ENCODE data around the gene FADS1.

Gene FADS1

DNA sequence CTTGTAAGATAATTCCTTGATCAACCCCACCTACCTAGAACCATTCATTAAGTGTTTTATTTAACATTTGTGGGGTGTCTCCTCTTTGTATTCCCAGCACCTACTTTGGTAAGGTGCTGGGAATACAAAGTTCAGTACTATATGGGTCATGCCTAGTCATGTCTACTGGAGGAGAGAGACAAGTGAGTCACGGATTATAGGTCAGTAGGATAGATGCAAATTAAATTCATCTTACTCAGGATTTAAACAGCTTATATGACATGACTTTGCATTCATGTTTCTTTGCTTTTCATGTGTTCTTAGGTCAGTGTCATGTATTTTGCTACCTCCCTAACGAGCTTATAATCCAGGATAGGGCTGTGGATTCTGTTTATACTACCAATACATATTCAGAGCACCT, 3.4 kb upstream of the FADS1 start:
- Histone ChIP-seq H3K4me1 (ENCODE audit: control insufficient read depth, insufficient read depth, low read length) (peaks cover 15% of the 10 kb centered on the region), H3K27ac (ENCODE audit: low read length) (no peak overlapping the region), H3K9me3 (ENCODE audit: control insufficient read depth in 2 of 2, low read length in 2 of 2) (no peaks in the 10 kb centered on the region), H3K27me3 (ENCODE audit: control insufficient read depth in 1 of 2, insufficient read depth in 2 of 2, low read length in 2 of 2) (no peaks in the 10 kb centered on the region), H3K36me3 (ENCODE audit: control insufficient read depth in 2 of 2, insufficient read depth in 2 of 2, low read length in 2 of 2) (no peaks in the 10 kb centered on the region), H3K9ac (ENCODE audit: low read length in 2 of 2) (no peak overlapping the region), H3K4me3 (ENCODE audit: low read length in 2 of 2) (no peak overlapping the region)

DNA sequence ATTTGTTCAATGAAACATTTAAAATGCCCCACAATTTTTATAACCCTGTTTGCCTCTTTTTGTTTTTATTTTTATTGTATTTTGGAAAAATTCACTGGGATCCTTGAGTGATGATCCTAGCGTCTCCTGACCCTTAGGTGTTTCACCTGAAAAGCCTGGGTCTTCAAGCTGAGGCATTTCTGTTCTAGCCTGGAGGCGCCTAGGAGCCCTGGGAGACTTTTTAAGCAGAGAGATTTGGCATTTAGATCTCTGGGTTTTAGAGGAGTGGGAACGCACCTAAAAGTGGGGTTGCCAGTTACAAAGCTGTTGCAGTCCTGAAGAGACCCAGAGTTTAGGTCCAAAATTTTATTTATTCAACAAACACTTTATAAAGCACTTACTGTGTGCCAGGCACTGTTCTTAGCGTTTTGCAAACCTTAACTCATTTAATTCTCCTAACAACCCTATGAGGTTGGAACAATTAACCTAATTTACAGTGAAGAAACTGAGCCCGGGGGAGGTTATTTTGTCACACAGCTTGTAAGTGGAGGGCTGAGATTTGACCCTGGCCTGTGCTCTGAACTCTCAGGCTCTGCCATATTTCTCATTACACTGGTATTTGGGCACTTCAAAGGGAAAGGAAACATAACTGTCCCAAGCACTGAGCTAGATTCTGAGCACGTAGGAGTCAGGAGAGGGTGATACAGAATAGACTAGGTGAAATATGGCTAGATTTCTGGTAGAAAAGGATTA, 834 bp upstream of the FADS1 start:
- H3K4me1 ChIP-seq (ENCODE audit: control insufficient read depth, insufficient read depth, low read length) = peaks cover 19% of the 10 kb centered on the region
- peaks cover 0 to under 1% of the 10 kb centered on the region in 2 donors for H3K36me3 ChIP-seq (ENCODE audit: control insufficient read depth in 2 of 2, insufficient read depth in 2 of 2, low read length in 2 of 2)
- H3K27me3 ChIP-seq (ENCODE audit: control insufficient read depth in 1 of 2, insufficient read depth in 2 of 2, low read length in 2 of 2) = no peaks in the 10 kb centered on the region
- peak overlapping the region; percentile 62 for H3K27ac ChIP-seq (ENCODE audit: low read length)
- peak overlapping the region; percentile 58 to 59 for H3K9ac ChIP-seq (ENCODE audit: low read length in 2 of 2)
- H3K9me3 ChIP-seq (ENCODE audit: control insufficient read depth in 2 of 2, low read length in 2 of 2) = no peaks in the 10 kb centered on the region
- peak overlapping the region; percentile 46 to 93 for H3K4me3 ChIP-seq (ENCODE audit: low read length in 2 of 2)

DNA sequence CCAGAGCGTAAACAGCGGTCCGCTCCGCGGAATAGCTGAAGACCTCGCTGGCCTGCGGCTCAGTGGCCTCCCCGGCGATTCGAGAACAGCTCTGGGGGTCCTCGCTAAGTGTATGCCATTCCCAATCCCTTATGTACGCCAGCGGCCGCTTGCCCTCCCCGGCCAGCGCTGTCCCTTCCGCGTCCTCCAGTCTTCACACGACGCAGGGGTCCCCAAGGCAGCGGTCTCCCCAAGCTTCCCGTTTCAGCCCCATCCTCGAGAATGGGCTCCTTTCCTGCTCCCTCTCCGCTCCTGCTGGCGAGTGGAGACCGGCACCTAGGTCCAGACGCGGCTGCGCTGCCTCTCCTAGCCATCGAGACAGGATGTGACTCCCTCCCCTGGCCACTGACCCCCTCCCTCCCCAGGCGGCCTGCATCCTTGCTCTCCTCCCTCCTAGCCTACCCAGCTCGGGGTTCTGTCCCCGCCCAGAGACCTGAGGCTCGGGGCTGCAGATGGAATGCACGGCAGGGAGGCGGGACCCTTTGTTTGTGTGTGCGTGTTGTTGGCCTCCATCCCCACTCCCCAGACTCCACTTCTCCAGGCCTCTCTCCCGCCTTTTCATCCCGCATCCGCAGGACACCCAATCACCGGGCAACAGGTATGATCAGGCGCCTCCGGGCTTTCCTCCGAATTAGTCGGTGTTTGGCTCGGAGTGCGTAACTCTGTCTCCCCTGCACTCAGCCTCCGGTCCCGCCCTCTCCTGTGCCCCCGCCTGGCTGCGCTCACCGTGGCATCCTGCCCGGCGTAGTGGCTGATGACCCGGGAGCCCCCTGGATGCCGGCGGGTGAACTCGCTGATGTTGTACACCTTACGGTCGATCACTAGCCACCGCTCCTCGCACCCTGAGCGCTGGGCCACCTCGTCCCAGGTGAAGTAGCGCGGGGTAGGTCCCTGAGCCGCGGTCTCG, 740 bp downstream of the FADS1 start:
- Histone ChIP-seq H3K4me1 (ENCODE audit: control insufficient read depth, insufficient read depth, low read length) (peaks cover 19% of the 10 kb centered on the region), H3K36me3 (ENCODE audit: control insufficient read depth in 2 of 2, insufficient read depth in 2 of 2, low read length in 2 of 2) (peaks cover 8 to 10% of the 10 kb centered on the region in 2 donors), H3K27me3 (ENCODE audit: control insufficient read depth in 1 of 2, insufficient read depth in 2 of 2, low read length in 2 of 2) (no peaks in the 10 kb centered on the region), H3K9ac (ENCODE audit: low read length in 2 of 2) (peak overlapping the region; percentile 86 to 88), H3K4me3 (ENCODE audit: low read length in 2 of 2) (peak overlapping the region; percentile 93), H3K9me3 (ENCODE audit: control insufficient read depth in 2 of 2, low read length in 2 of 2) (no peaks in the 10 kb centered on the region), H3K27ac (ENCODE audit: low read length) (peak overlapping the region; percentile 85)

DNA sequence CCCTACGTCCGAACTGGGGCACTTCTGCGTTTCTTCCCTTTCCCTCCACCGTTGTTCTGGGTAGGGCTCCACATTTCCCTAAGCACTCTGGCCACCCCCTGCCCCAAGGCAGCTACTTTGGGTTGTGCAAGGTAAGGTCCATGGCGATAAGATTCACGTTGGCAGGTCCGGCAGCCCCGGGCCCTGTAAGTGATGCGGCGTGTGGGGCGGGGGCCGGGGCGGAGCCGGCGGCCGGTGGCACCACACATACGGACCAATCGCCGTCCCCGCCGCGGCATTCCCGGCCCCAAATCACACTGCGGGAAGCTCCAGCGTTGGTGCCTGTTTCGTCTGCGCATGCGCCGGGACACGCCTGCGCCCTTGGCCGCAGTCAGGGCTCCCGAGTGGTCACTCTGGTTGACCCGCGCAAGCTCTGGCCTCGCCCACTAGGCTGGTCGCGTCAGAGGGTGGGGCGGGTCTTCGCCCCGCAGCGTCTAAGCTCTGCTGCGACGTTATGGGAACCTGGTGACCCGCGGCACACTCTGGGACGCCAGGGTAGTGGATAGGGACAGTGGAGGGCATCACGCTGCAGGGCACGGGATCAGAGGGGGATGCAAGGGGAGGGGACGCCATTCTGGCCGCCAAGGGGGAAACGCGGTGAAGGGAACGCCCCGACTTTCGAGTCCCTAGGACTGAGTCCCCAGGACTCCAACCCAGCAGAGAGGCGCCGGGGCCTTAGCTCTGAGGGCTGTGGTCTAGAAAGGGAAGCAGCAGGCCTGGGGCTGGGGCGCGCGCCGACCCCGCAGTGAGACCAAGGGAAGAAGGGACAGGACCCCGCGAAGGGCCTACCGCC, 1.6 kb downstream of the FADS1 start:
- Histone ChIP-seq H3K36me3 (ENCODE audit: control insufficient read depth in 2 of 2, insufficient read depth in 2 of 2, low read length in 2 of 2) (peaks cover 17% of the 10 kb centered on the region in 2 donors), H3K27ac (ENCODE audit: low read length) (peak overlapping the region; percentile 85), H3K9me3 (ENCODE audit: control insufficient read depth in 2 of 2, low read length in 2 of 2) (no peaks in the 10 kb centered on the region), H3K4me1 (ENCODE audit: control insufficient read depth, insufficient read depth, low read length) (peaks cover 19% of the 10 kb centered on the region), H3K27me3 (ENCODE audit: control insufficient read depth in 1 of 2, insufficient read depth in 2 of 2, low read length in 2 of 2) (no peaks in the 10 kb centered on the region), H3K4me3 (ENCODE audit: low read length in 2 of 2) (peak overlapping the region; percentile 93), H3K9ac (ENCODE audit: low read length in 2 of 2) (peak overlapping the region; percentile 86 to 88)

DNA sequence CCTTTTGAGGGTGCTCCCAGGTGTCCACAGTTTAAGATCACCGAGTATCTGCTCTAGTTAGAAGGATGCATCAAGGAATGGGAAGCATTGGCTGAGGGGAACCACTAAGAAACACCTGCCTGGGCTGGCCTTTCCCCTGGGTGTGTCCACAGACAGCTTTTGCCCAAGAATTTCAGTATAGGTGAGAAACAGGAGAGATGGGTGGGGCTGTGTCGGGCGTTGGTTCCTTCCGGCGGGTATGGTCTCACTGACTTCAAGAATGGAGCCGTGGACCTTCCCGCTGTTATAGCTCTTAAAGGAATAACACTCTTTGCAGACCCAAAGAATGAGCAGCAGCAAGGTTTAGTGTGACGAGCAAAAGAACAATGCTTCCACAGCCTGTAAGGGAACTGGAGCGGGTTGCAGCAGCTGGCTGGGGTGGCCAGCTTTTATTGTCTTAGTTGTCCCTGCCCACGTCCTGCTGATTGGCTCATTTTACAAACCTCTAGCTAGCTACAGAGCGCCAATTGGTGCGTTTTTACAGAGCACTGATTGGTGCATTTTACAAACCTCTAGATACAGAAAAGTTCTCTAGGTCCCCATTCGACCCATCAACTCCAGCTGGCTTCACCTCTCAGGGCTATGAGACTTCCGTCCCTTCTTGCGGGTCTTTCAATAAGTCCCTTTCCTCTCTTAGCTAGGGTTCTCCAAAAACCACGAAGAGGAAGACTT, 2.4 kb downstream of the FADS1 start:
- no peaks in the 10 kb centered on the region for H3K27me3 ChIP-seq (ENCODE audit: control insufficient read depth in 1 of 2, insufficient read depth in 2 of 2, low read length in 2 of 2)
- H3K27ac ChIP-seq (ENCODE audit: low read length) = peak overlapping the region; percentile 85
- peak overlapping the region; percentile 93 for H3K4me3 ChIP-seq (ENCODE audit: low read length in 2 of 2)
- peak overlapping the region; percentile 86 to 88 for H3K9ac ChIP-seq (ENCODE audit: low read length in 2 of 2)
- peaks cover 19% of the 10 kb centered on the region for H3K4me1 ChIP-seq (ENCODE audit: control insufficient read depth, insufficient read depth, low read length)
- no peaks in the 10 kb centered on the region for H3K9me3 ChIP-seq (ENCODE audit: control insufficient read depth in 2 of 2, low read length in 2 of 2)
- peaks cover 19 to 23% of the 10 kb centered on the region in 2 donors for H3K36me3 ChIP-seq (ENCODE audit: control insufficient read depth in 2 of 2, insufficient read depth in 2 of 2, low read length in 2 of 2)

DNA sequence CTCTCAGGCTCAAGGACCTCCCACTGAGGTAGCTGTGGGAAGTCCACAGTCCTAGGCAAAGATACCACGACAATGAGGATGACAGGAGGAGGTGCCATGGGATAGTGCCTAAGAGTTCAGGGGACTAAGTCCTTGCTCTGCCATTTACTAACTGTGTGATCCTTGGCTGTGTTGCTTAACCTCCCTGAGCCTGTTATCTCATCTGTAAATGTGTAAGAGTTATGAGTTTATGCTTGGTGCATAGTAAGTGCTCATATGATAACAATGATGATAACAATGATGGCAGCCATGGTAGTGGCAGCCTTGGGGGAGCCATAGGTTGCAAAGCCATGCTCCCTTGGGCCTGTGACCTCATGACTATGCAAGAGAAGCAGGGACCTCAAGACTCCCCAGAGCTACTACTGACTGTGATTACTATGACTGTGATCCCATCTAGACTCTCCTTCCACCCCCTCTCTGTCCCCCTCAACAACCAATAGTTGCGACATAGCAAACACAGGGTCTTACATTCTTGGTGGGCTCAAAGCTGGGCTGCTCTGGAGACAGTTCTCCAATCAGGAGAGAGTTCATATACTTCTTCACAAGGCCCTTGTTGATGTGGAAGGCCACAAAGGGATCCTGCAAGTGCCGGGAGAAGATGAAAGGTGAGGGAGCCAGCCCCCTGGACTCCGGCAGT, 3.9 kb downstream of the FADS1 start:
- no peak overlapping the region for H3K9ac ChIP-seq (ENCODE audit: low read length in 2 of 2)
- H3K27ac ChIP-seq (ENCODE audit: low read length) = no peak overlapping the region
- no peaks in the 10 kb centered on the region for H3K9me3 ChIP-seq (ENCODE audit: control insufficient read depth in 2 of 2, low read length in 2 of 2)
- peaks cover 19% of the 10 kb centered on the region for H3K4me1 ChIP-seq (ENCODE audit: control insufficient read depth, insufficient read depth, low read length)
- no peak overlapping the region for H3K4me3 ChIP-seq (ENCODE audit: low read length in 2 of 2)
- H3K36me3 ChIP-seq (ENCODE audit: control insufficient read depth in 2 of 2, insufficient read depth in 2 of 2, low read length in 2 of 2) = peaks cover 19 to 29% of the 10 kb centered on the region in 2 donors
- no peaks in the 10 kb centered on the region for H3K27me3 ChIP-seq (ENCODE audit: control insufficient read depth in 1 of 2, insufficient read depth in 2 of 2, low read length in 2 of 2)

DNA sequence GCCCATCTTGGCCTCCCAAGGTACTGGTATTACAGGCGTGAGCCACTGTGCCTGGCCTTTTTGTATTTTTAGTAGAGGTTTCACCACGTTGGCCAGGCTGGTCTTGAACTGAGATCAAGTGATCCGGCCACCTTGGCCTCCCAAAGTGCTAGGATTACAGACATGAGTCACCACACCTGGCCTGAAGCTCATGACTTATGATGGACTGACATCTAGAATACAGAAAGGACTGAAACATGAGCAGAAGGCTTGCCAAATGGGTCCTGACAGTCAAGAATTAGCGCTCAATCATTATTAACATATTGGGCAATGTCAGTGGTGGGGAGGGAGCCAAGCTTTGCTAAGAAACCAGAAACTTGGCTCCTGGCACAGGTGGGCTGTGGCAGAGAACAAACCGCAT, 5.0 kb downstream of the FADS1 start:
- H3K4me3 ChIP-seq (ENCODE audit: low read length in 2 of 2) = no peak overlapping the region
- peaks cover 19 to 34% of the 10 kb centered on the region in 2 donors for H3K36me3 ChIP-seq (ENCODE audit: control insufficient read depth in 2 of 2, insufficient read depth in 2 of 2, low read length in 2 of 2)
- H3K4me1 ChIP-seq (ENCODE audit: control insufficient read depth, insufficient read depth, low read length) = peaks cover 14% of the 10 kb centered on the region
- no peaks in the 10 kb centered on the region for H3K27me3 ChIP-seq (ENCODE audit: control insufficient read depth in 1 of 2, insufficient read depth in 2 of 2, low read length in 2 of 2)
- H3K9me3 ChIP-seq (ENCODE audit: control insufficient read depth in 2 of 2, low read length in 2 of 2) = no peaks in the 10 kb centered on the region
- no peak overlapping the region for H3K9ac ChIP-seq (ENCODE audit: low read length in 2 of 2)
- no peak overlapping the region for H3K27ac ChIP-seq (ENCODE audit: low read length)

DNA sequence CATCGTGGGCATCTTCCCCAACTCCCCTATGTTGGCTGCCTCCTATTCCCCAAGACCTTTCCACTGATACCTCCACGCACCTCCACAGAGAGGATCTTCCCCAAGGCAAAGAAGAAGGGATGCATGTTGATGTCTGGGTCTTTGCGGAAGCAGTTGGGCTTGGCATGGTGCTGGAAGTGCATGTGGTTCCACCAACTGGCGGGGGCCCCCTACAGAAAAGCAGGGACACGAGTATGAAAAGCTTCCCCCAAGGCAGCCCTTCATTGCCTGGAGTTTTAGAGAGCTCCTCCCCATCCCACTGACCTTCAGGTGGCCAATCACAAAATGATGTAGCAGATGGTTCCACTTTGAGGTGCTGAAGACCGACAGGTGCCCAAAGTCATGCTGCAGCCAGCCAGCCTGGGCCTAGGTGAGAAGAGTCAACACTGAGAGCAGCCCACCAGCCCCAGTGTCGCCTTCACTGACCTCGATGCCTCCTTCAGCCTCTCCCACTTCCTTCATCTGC, 6.1 kb downstream of the FADS1 start:
- Histone ChIP-seq H3K27me3 (ENCODE audit: control insufficient read depth in 1 of 2, insufficient read depth in 2 of 2, low read length in 2 of 2) (no peaks in the 10 kb centered on the region), H3K9ac (ENCODE audit: low read length in 2 of 2) (no peak overlapping the region), H3K36me3 (ENCODE audit: control insufficient read depth in 2 of 2, insufficient read depth in 2 of 2, low read length in 2 of 2) (peaks cover 19 to 40% of the 10 kb centered on the region in 2 donors), H3K9me3 (ENCODE audit: control insufficient read depth in 2 of 2, low read length in 2 of 2) (no peaks in the 10 kb centered on the region), H3K27ac (ENCODE audit: low read length) (no peak overlapping the region), H3K4me3 (ENCODE audit: low read length in 2 of 2) (no peak overlapping the region), H3K4me1 (ENCODE audit: control insufficient read depth, insufficient read depth, low read length) (peaks cover 6% of the 10 kb centered on the region)

DNA sequence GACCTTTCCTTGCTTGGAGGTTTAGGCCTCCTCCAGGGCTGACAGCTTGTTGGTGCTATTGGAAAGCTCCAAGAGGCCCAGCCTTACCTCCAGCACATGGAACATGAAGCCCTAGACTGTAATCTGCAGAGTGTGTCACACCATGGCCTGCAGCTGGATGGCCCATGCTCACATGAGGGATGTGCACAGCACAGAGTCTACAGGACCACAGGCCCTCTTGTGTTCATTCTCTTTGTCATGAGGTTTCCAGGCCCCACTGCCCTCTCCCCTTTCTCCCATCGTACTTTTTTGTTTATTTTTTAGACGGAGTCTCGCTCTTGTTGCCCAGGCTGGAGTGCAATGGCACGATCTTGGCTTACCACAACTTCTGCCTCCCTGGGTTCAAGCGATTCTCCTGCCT, 10.0 kb downstream of the FADS1 start:
- no peaks in the 10 kb centered on the region for H3K9me3 ChIP-seq (ENCODE audit: control insufficient read depth in 2 of 2, low read length in 2 of 2)
- no peak overlapping the region for H3K4me3 ChIP-seq (ENCODE audit: low read length in 2 of 2)
- H3K9ac ChIP-seq (ENCODE audit: low read length in 2 of 2) = no peak overlapping the region
- H3K4me1 ChIP-seq (ENCODE audit: control insufficient read depth, insufficient read depth, low read length) = no peaks in the 10 kb centered on the region
- H3K27ac ChIP-seq (ENCODE audit: low read length) = no peak overlapping the region
- no peaks in the 10 kb centered on the region for H3K27me3 ChIP-seq (ENCODE audit: control insufficient read depth in 1 of 2, insufficient read depth in 2 of 2, low read length in 2 of 2)
- peaks cover 26 to 62% of the 10 kb centered on the region in 2 donors for H3K36me3 ChIP-seq (ENCODE audit: control insufficient read depth in 2 of 2, insufficient read depth in 2 of 2, low read length in 2 of 2)
